Suprapubic skin (tissue), 4 donors: ENCODE results near the gene UGT1A7.

Experiments
- CTCF ChIP-seq, 2 donors: fragments of 200-600 bp in 1 of 2; fragments of 450-650 bp in 1 of 2; sonication (generic) in 1 of 2; IDR thresholded peaks; one replicate each; pipeline ENCODE4 v1.5.1; 2016 to 2019; ENCODE audit warnings: antibody characterized with exemption in 2 of 2, mild to moderate bottlenecking in 1 of 2, moderate library complexity in 1 of 2
- POLR2A ChIP-seq, 2 donors: fragments of 450-650 bp; IDR thresholded peaks; one replicate each; pipeline ENCODE4 v1.6.1; 2017; ENCODE audit warnings: antibody characterized with exemption in 2 of 2, mild to moderate bottlenecking in 2 of 2, moderate library complexity in 2 of 2
- POLR2AphosphoS5 ChIP-seq, 3 donors: sonication (generic); formaldehyde crosslinking; IDR thresholded peaks; one replicate each; pipeline ENCODE4 v1.6.1; 2017; ENCODE audit warnings: antibody characterized with exemption in 3 of 3

GRCh38 chr2:233713262-233713615, 31.5 kb downstream of the UGT1A7 start:
- TF ChIP-seq CTCF (IDR thresholded peaks at IDR 0.05) = no peak
- no peak for TF ChIP-seq POLR2A (IDR thresholded peaks at IDR 0.05)
- no peak for TF ChIP-seq POLR2AphosphoS5 (IDR thresholded peaks at IDR 0.05)
